ENCODE results near the gene ATOSB. TPM values are rescaled to one million over a fixed set of nuclear protein-coding genes. Genes with fewer than 3 reads are reported as not detected.

The ATOSB gene
- total and polyA plus RNA-seq, 4 donors = 2.8 to 29.8 (median 5.6) TPM

DNA sequence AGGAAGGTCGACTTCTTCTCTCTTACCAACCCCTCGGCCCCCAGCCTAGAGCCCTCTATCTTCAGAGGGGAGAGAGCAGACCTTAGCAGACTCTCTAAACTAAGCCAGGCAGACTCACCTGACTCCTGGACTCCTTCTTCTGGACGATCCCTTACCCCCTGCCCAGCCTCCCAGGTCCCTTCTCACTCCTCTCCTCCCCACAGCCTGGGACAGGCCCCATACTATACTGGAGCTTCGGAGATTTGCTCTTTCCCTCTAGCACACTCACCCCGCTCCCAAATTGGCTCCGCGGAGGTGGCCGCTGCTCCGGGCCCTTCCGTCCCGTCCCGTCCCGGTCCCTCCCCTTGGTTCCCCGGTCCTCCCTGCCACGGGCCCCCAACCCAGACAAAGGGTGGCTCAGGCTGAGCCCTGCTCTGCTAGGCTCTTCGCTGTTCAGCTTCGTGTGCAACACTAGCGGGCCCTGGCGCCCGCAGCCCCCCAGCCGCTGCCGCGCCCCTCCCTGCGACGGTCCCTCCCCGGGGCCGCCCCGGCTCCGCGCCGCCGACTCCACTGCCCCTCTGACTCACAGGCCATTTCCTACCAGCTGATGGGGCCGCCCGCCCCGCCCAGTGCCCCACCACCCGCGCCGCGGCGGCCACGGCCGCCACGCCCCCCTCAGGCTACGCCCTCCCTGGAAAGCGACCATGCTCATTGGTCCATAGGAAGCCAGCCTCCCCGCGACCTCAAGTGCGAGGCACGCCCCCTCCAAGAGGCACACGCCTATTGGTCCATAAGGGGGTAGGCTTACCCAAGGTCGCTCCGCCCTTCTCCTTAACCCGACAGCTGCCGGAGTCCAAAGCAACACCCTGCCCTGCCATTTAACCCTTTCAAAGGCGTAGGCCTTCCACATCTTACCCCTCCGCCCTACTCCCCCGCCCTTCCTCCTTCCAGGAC lies 4.4 kb downstream of the ATOSB start:
- Histone ChIP-seq H3K27ac (ENCODE audit: low read depth in 1 of 2, low read length in 2 of 2) (peak overlapping the region; percentile 74 to 81), H3K9ac (ENCODE audit: low read depth in 1 of 2, low read length in 2 of 2) (peak overlapping the region; percentile 62 to 81), H3K9me3 (ENCODE audit: control insufficient read depth in 4 of 4, low read length in 3 of 4) (no peaks in the 10 kb centered on the region), H3K4me1 (ENCODE audit: control insufficient read depth in 4 of 4, insufficient read depth in 4 of 4, low read length in 3 of 4) (peaks cover 19 to 57% (median 43%) of the 10 kb centered on the region in 4 donors), H3K4me3 (ENCODE audit: low read depth in 1 of 3, low read length in 3 of 3) (peak overlapping the region; percentile 62 to 80 (median 66)), H3K27me3 (ENCODE audit: control insufficient read depth in 4 of 4, insufficient read depth in 4 of 4, low read length in 3 of 4) (no peaks in the 10 kb centered on the region), H3K36me3 (ENCODE audit: control insufficient read depth in 4 of 4, insufficient read depth in 3 of 4, low read depth in 1 of 4, low read length in 3 of 4) (peaks cover 2 to 20% (median 7%) of the 10 kb centered on the region in 4 donors)
- TF ChIP-seq TAF1 (conservative IDR thresholded peaks at IDR 0.05) (no peak), EGR1 (IDR thresholded peaks at IDR 0.05; ENCODE audit: low read depth in 2 of 2) (no peak), YY1 (IDR thresholded peaks at IDR 0.05) (peak; percentile 41), FOXA1 (IDR thresholded peaks at IDR 0.05) (no peak), SP1 (IDR thresholded peaks at IDR 0.05) (peak; percentile 83), HNF4A (conservative IDR thresholded peaks at IDR 0.05) (peak; percentile 26 to 56), JUND (IDR thresholded peaks at IDR 0.05) (peak in 1 of 2 donors; percentile 19), RXRA (IDR thresholded peaks at IDR 0.05) (peak; percentile 62 to 63), FOXA2 (IDR thresholded peaks at IDR 0.05) (no peak), HNF4G (IDR thresholded peaks at IDR 0.05) (no peak), NR2F2 (IDR thresholded peaks at IDR 0.05) (peak; percentile 51), GABPA (IDR thresholded peaks at IDR 0.05 in 1 of 2, conservative IDR thresholded peaks at IDR 0.05 in 1 of 2) (peak in 1 of 2 donors; percentile 52), RAD21 (IDR thresholded peaks at IDR 0.05) (peak in 1 of 2 donors; percentile 12)
- TF ChIP-seq, protein P1, sequence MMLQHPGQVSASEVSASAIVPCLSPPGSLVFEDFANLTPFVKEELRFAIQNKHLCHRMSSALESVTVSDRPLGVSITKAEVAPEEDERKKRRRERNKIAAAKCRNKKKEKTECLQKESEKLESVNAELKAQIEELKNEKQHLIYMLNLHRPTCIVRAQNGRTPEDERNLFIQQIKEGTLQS (IDR thresholded peaks at IDR 0.05) = no peak
- TF ChIP-seq, protein P2, sequence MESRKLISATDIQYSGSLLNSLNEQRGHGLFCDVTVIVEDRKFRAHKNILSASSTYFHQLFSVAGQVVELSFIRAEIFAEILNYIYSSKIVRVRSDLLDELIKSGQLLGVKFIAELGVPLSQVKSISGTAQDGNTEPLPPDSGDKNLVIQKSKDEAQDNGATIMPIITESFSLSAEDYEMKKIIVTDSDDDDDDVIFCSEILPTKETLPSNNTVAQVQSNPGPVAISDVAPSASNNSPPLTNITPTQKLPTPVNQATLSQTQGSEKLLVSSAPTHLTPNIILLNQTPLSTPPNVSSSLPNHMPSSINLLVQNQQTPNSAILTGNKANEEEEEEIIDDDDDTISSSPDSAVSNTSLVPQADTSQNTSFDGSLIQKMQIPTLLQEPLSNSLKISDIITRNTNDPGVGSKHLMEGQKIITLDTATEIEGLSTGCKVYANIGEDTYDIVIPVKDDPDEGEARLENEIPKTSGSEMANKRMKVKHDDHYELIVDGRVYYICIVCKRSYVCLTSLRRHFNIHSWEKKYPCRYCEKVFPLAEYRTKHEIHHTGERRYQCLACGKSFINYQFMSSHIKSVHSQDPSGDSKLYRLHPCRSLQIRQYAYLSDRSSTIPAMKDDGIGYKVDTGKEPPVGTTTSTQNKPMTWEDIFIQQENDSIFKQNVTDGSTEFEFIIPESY (IDR thresholded peaks at IDR 0.05) = no peak
- TF ChIP-seq, protein P3, sequence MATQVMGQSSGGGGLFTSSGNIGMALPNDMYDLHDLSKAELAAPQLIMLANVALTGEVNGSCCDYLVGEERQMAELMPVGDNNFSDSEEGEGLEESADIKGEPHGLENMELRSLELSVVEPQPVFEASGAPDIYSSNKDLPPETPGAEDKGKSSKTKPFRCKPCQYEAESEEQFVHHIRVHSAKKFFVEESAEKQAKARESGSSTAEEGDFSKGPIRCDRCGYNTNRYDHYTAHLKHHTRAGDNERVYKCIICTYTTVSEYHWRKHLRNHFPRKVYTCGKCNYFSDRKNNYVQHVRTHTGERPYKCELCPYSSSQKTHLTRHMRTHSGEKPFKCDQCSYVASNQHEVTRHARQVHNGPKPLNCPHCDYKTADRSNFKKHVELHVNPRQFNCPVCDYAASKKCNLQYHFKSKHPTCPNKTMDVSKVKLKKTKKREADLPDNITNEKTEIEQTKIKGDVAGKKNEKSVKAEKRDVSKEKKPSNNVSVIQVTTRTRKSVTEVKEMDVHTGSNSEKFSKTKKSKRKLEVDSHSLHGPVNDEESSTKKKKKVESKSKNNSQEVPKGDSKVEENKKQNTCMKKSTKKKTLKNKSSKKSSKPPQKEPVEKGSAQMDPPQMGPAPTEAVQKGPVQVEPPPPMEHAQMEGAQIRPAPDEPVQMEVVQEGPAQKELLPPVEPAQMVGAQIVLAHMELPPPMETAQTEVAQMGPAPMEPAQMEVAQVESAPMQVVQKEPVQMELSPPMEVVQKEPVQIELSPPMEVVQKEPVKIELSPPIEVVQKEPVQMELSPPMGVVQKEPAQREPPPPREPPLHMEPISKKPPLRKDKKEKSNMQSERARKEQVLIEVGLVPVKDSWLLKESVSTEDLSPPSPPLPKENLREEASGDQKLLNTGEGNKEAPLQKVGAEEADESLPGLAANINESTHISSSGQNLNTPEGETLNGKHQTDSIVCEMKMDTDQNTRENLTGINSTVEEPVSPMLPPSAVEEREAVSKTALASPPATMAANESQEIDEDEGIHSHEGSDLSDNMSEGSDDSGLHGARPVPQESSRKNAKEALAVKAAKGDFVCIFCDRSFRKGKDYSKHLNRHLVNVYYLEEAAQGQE (IDR thresholded peaks at IDR 0.05) = no peak
- TF ChIP-seq, protein P4, sequence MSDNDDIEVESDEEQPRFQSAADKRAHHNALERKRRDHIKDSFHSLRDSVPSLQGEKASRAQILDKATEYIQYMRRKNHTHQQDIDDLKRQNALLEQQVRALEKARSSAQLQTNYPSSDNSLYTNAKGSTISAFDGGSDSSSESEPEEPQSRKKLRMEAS (IDR thresholded peaks at IDR 0.05) = peak; percentile 60
- TF ChIP-seq, protein P5, sequence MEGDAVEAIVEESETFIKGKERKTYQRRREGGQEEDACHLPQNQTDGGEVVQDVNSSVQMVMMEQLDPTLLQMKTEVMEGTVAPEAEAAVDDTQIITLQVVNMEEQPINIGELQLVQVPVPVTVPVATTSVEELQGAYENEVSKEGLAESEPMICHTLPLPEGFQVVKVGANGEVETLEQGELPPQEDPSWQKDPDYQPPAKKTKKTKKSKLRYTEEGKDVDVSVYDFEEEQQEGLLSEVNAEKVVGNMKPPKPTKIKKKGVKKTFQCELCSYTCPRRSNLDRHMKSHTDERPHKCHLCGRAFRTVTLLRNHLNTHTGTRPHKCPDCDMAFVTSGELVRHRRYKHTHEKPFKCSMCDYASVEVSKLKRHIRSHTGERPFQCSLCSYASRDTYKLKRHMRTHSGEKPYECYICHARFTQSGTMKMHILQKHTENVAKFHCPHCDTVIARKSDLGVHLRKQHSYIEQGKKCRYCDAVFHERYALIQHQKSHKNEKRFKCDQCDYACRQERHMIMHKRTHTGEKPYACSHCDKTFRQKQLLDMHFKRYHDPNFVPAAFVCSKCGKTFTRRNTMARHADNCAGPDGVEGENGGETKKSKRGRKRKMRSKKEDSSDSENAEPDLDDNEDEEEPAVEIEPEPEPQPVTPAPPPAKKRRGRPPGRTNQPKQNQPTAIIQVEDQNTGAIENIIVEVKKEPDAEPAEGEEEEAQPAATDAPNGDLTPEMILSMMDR (IDR thresholded peaks at IDR 0.05; ENCODE audit: low read depth, low read length, missing input control) = no peak
- 2% methylated on average over 57 of the region's 57 CpGs for WGBS
- peak; percentile 97 for DNase-seq (ENCODE audit: low spot score)

Measured in liver (tissue), 9 donors.